GM10248 (cell line): Measurements from ENCODE around the gene DQX1.
A peak's percentile ranks its signal among the peaks of the same experiment; 100 is the strongest.

Source experiments
- CTCF ChIA-PET: fragments of 300-600 bp; sonication (Branson Sonifier 250); formaldehyde crosslinking; extraction: SDS; loops from one replicate; lab custom pipeline; 2021; ENCODE audit warnings: antibody characterized with exemption; lab: Yijun Ruan, JAX
- POLR2A ChIA-PET: fragments of 350-650 bp; sonication (Branson Sonifier 250); formaldehyde crosslinking; extraction: SDS; loops from one replicate; lab custom pipeline; 2020; ENCODE audit warnings: antibody characterized with exemption; lab: Yijun Ruan, JAX
- DNase-seq: peaks from one replicate; pipeline ENCODE4 v3.0.0; 2012; ENCODE audit errors: extremely low spot score
- TF ChIP-seq, protein P1 (sequence below): IDR thresholded peaks from 2 replicates; pipeline ENCODE4 v1.5.1; 2012; ENCODE audit warnings: mild to moderate bottlenecking, low read depth; ENCODE audit errors: extremely low read depth, missing control alignments, control extremely low read depth

DQX1 gene

GRCh38 chr2:74505448-74506246 lies 20.4 kb downstream of the DQX1 start:
- ChIA-PET POLR2A (no interaction called here), CTCF (interaction anchor here (1.6 to 3.3 kb wide), 6 partner anchors 14 to 82 kb away, joined by 5 to 20 read pairs (median 10); partner anchors contain the start of genes AUP1, CCDC142, HTRA2 and TTC31)
- TF ChIP-seq, protein P1, sequence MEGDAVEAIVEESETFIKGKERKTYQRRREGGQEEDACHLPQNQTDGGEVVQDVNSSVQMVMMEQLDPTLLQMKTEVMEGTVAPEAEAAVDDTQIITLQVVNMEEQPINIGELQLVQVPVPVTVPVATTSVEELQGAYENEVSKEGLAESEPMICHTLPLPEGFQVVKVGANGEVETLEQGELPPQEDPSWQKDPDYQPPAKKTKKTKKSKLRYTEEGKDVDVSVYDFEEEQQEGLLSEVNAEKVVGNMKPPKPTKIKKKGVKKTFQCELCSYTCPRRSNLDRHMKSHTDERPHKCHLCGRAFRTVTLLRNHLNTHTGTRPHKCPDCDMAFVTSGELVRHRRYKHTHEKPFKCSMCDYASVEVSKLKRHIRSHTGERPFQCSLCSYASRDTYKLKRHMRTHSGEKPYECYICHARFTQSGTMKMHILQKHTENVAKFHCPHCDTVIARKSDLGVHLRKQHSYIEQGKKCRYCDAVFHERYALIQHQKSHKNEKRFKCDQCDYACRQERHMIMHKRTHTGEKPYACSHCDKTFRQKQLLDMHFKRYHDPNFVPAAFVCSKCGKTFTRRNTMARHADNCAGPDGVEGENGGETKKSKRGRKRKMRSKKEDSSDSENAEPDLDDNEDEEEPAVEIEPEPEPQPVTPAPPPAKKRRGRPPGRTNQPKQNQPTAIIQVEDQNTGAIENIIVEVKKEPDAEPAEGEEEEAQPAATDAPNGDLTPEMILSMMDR: no peak
- no peak for DNase-seq

DNA sequence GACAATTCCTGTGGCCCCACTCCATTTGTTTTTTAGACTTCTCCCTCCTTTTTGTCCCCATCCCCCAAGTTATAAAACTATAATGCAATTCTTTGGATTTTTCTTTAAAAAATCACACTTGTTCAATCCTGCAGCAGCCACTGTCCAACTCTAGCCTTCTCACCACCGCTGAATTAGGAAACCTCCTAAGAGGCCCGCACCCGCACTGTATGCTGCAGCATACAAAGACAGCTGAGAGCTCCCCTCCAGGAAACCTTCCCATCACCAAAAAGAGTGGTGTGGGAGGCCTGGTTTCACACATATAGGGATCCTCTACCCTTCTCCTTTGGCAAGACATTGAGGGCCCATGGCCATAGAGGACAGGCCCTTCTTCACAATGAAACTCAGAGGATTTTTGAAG lies 21.4 kb downstream of the DQX1 start:
- DNase-seq: no peak
- ChIA-PET POLR2A (interaction anchor here (1.7 kb wide), 1 partner anchor 46 kb away, joined by 8 read pairs; the partner anchor contains the start of gene WBP1), CTCF (interaction anchor here (1.2 to 3.3 kb wide), 7 partner anchors 12 to 83 kb away, joined by 4 to 20 read pairs (median 6); partner anchors contain the start of genes AUP1 and HTRA2)
- TF ChIP-seq, protein P1: no peak

GRCh38 chr2:74503506-74504475 lies 22.2 kb downstream of the DQX1 start:
- TF ChIP-seq, protein P1: no peak
- ChIA-PET CTCF (interaction anchor here (0.9 to 3.3 kb wide), 12 partner anchors 8 to 84 kb away, joined by 3 to 20 read pairs (median 4); partner anchors contain the start of genes AUP1, CCDC142, HTRA2 and TTC31), POLR2A (interaction anchor here (0.7 to 1.7 kb wide), 2 partner anchors 45 to 49 kb away, joined by 3 to 8 read pairs; partner anchors contain the start of genes INO80B and WBP1)
- no peak for DNase-seq

GRCh38 chr2:74502720-74503505 lies 23.1 kb downstream of the DQX1 start:
- TF ChIP-seq, protein P1: peak; percentile 57
- ChIA-PET POLR2A (interaction anchor here (0.7 to 1.7 kb wide), 2 partner anchors 45 to 48 kb away, joined by 3 to 8 read pairs; partner anchors contain the start of genes INO80B and WBP1), CTCF (interaction anchor here (1.1 to 3.3 kb wide), 8 partner anchors 11 to 85 kb away, joined by 3 to 20 read pairs (median 4); partner anchors contain the start of genes AUP1, CCDC142, HTRA2 and TTC31)
- DNase-seq: peak; percentile 80

DNA sequence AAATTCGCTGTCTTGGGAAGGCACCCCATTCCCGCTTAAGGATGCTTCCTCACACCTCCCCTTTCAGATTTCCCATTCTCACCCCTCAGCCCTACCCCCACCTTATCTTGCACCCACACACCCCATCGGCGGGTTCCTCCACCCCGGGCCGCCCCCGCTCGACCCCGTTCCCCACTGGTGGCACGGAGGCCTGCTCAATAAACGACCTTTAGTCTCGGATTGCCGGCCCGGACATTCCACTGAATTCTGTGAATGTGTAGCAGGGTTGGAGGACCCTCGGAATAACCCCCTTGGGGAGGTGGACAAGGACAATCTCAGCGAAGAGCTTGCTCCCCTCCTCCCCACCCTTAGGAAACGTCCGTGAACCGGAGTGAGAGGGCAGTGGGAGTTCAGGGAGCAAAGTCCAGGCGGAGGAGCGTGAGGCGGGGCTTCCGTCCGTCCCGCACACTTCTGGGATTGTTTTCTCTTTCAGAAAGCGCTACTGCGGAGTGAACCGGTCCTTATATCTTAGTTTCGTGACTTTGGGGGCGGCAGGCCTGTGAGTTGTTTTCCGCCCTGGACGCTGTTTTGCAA lies 23.8 kb downstream of the DQX1 start:
- DNase-seq: peak; percentile 43
- ChIA-PET CTCF (interaction anchor here (1.1 to 3.0 kb wide), 6 partner anchors 17 to 72 kb away, joined by 3 to 20 read pairs (median 4); partner anchors contain the start of genes AUP1 and HTRA2), POLR2A (no interaction called here)
- TF ChIP-seq, protein P1: no peak
